Activated CD4-positive, alpha-beta T cell treated with anti-CD3 and anti-CD28 coated beads, Interleukin-2, Interleukin-6, amounts not matched to agents 100 ng/mL and 50 ng/mL, durations not matched to agents 16 hours and 8 hours (primary cell): Measurements from ENCODE around the gene CDKAL1.

Experiments
- DNase-seq: peaks from one replicate; pipeline ENCODE4 v3.0.0-alpha.2; 2020

CDKAL1 gene

GRCh38 chr6:20850686-20851416 lies 316.6 kb downstream of the CDKAL1 start:
- no peak for DNase-seq

DNA sequence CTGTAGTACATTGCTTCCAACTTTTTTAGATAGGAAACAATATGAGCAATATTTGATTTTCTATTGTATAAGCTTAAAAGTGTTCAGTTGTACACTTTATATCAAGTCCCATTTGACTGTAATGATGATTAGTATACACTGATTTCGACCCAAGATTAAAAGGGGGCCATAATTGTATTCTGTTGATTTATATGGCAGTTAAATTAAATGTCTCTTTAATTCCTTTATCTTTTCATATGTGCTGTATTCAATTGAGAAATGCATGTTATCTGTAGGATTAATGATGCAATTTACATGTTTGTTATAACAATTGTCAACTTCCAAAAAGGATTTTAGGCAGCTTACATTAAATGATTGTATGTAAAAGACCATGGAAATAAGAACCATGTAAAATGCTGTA lies 317.5 kb downstream of the CDKAL1 start:
- DNase-seq, result no peak

GRCh38 chr6:20853828-20854227 lies 319.6 kb downstream of the CDKAL1 start:
- DNase-seq, result no peak

DNA sequence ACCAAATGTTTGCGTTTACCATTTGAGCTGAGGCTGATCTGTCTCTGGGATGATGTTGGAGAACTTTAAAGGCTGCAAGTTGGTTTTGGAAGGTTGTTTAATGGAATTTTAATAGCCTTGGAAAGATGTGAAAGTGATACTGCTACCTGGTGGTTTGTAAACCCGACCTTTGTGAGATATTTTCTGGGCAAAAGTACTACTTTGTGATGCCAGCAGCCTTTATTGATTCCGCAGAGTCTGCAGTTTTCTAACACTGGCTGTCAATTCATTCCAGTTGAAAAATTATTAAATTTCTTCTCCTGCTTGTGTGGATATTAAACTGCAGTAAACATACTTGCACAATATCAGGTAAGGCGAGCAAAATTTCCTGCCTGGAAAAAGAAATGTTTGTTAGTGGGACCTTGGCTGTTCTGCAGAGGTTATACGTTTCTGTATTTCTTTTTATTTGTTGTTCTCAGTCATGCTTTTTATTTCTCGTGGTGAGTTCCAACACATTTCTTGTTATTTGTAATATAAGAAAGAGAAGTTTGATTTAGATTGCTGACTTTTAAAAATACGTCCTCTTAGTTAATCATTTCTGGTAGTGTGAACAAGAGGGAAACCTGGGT lies 322.5 kb downstream of the CDKAL1 start:
- no peak for DNase-seq

GRCh38 chr6:20861481-20861880 lies 327.2 kb downstream of the CDKAL1 start:
- no peak for DNase-seq

GRCh38 chr6:20866036-20866435 lies 331.8 kb downstream of the CDKAL1 start:
- no peak for DNase-seq

DNA sequence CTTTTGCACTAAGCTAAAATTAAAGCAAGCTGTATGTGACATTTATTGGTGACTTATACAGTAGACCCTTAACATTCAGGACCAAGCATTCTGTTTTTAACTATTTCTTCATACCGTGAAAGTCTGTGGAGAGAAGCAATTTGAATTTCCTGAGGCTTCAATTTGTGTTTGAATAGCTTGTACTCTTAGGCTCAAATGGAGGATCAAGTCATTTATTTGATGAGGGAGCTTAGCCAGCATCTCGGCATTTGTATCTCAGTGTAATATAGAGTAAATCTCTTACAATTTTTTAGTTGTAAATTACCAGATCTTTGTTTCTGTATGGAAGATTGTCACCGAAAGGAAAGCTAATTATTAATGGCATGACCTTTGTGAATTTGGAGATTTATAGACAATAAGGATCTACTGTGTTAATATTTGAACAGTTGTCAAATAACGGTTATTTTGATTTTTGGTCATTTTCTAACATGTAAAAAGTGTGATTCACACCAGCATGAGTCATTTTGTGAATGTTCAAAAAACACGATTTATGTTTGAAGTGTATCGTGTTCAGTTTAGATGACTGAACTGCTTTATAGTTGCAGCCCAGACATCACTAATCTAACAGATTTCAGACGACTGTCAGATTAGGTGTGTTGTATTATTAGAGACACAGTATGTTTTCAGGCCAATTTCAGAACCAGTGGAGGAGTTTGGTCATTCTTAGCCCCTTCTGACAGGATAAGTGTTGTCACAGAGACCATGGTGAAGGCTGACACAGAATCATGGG lies 332.9 kb downstream of the CDKAL1 start:
- no peak for DNase-seq

DNA sequence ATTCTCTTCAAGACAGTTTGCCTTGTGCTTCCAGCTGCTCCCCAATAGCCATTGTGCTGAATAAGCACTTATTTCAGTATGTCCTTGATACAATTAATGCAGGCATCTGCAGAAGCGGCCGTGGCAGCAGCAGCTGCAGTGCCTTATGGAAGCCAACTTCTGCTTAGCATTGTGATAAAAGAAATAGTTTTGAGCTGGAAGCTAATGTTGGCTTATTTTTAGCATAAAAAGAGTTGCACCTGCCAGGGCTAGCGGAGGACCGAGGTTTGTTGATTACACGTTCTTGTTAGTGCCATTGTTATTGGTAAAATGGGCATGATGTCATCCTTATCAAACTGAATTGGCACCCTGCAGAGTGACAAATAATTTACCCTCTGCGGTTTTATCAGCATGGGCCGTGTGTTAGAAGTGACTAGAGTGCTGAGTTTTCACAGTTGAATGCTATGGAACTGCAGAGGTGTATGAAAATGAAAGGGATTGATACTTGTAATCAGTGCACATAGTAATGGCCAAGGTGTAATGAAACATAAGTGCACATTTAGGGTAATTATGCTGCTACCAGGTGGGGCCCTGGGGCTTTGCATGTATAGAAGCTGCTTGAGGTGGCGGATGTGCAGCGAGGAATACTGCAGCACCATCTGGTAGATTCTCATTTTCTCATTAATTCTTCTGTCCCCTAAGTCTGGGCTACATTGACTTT lies 334.3 kb downstream of the CDKAL1 start:
- no peak for DNase-seq

- no peak for DNase-seq
Observed at GRCh38 chr6:20870021-20870420, 335.8 kb downstream of the CDKAL1 start.

DNA sequence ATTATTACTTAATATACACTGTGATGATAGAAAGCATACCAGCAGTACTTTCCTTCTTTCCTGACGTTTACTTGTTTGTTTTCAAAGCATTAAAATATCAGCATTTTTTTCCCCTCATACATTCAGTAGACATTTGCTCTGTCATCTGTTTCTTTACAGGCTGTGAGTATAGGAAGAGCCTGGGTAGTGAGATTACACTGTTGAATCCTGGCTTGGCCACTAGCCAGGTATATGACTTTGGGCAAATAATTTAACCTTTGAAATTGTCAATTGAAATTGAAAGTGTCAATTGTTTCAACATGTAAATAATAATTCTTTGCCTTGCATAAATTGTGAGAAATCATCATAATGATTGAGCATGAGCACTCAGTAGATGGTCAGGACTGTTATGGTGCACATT lies 336.2 kb downstream of the CDKAL1 start:
- no peak for DNase-seq

GRCh38 chr6:20873425-20874190 lies 339.4 kb downstream of the CDKAL1 start:
- no peak for DNase-seq

DNA sequence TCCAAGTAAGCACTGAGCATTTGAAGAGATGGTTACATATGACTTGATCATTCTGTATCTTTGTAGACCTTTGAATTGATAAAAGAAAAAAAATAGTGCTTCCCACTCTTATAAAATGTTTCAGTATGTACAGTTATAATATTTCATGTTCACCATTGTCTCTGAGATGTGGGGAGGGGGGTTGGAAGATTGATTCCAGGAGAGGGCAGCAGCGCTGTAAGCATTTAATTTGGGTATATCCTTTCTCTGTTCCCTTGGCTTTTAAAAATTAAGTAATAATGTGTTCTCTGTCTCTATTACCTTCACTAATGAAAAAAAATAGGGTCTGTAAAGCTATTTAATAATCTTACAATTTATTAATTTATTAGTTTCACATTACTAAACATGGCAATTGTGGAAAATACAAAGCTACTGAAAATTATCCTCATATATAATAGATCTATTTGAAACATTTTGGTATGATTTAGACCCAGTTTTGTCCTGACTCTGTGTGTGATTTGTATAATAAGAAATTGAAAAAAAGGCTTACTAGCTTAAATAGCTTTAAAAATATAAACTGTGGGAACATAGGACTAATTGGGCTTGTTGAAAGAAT lies 341.2 kb downstream of the CDKAL1 start:
- peak; percentile 8 for DNase-seq

DNA sequence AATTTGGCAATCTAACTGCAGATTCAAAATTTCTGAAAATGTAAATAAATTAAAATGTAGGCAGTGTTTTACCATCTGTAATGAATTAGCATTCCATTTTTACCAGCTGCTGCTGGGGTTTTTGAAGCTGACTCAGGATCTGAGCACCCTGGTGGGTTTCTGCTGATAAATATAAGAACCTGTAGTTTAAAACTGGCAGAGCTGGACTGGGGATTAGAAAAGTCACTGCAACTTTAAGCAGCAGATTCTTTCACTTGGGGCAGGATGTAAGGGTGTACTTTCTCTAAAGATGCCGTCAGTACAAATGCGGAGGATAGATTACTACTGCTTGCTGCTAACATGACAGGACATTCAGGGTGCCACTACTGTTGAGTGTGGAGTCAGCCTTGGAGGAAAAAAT lies 341.8 kb downstream of the CDKAL1 start:
- no peak for DNase-seq

DNA sequence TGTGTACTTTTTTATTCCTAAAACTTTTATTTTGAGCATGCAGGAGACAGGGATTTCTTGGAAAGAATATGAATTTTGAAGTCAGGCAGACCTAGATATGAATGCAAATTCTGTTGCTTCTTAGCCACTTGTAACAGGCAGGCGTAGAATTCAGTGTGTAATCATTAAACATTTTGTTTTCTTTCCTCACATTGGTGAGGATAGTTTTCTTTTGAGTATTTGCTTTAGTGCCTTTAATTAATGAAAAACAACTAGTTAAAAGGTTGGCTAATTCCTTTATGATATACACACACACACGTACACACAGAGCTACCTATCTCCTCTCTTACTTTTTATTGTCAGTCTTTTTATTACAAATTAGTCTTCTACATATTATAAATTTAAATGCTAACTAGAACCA lies 342.3 kb downstream of the CDKAL1 start:
- no peak for DNase-seq

DNA sequence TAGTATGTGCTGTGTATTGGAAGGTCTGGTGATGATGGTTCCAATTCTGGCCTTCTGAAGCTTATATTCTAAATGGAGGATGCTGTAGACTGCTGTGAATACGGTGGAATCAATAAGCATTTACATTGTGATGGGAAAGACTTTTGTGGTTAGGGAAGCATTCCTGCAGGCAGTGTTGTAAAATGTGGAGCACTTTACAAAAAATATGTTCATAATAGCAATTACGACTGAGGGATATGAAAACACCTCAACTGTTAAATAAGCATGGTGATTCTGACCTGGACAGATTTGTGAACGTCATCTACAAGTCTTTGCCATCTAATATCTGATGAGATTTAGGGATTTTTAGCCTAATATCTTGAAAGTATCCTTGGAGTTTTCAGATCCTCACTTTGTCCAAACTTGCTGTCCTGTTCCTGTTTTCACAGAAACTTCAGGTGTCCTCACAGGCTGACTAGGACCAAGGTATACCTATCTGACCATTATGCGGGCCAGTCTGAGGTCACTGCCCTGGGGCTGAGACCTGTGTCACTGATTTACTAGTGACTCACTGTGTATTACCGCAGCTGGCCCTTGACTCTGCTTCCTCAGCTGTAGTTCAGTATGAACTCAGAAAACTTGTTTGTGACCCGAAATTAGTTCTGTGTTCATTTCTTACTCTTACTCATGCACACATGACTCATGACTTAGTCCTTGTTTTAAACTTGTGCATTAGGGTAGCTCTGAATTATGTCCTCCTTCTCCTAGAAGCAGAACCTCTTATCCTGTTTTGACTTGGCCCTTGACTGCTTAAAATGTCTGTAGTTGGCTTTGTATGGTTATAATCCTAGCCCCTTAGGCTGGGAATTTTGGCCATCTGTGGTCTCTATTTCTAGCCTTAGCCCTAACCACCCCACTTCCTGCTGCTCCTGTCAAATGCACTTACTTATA lies 343.0 kb downstream of the CDKAL1 start:
- peak; percentile 82 for DNase-seq

DNA sequence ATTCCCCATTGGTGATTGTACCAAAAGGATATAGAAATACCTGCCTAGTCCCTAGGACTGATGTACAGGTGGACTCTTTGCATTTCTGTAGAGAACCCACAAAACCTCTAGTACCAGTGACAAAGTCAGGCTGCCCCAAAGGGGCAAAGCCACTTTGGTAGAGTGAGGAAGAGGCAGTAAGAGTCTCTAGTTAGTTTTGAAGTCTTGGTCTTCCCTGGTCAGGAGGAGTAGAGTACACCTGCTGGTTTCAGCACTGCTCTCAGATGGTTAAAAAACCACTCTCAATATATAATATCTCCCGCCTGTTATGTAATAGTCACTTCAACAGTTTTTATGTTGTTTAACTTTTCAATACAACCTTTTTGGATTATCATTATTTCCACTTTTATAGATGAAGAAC lies 344.9 kb downstream of the CDKAL1 start:
- DNase-seq, result no peak

GRCh38 chr6:20879526-20879925 lies 345.3 kb downstream of the CDKAL1 start:
- DNase-seq, result no peak

GRCh38 chr6:20881365-20881764 lies 347.1 kb downstream of the CDKAL1 start:
- DNase-seq, result no peak

DNA sequence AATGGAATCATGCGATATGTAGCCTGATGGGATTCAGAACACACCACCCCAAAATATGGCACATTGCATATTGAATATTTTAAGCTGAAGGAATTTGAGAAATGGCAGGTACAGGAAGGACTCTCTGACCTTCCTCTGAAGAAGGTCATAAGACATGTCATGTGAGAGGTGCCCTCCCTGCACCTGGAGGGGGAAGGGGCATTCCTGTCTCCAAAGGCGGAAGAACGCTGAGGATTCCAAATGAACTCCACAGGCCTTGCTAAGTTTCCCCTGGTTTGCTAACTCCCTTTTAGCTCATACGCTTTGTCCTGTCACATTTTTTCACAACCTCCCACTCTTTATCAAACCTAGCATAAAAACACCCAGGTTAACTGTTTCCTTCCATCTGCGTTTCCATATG lies 347.8 kb downstream of the CDKAL1 start:
- no peak for DNase-seq

DNA sequence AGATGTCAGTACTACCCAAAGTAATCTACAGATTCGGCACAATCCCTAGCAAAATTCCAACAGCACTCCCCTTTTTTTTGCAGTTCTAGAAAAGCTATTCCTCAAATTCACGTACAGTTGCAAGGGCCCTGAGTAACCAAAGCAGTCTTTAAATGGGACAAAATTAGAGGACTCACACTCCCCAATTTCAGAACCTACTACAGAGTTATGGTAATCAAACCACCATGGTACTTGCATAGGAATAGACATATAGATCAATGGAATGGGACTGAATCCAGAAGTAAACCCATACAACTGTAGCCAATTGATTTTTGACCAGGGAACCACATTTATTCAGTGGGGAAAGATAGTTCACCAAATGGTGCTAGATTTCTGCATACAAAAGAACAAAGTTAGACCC lies 350.8 kb downstream of the CDKAL1 start:
- DNase-seq, result no peak

DNA sequence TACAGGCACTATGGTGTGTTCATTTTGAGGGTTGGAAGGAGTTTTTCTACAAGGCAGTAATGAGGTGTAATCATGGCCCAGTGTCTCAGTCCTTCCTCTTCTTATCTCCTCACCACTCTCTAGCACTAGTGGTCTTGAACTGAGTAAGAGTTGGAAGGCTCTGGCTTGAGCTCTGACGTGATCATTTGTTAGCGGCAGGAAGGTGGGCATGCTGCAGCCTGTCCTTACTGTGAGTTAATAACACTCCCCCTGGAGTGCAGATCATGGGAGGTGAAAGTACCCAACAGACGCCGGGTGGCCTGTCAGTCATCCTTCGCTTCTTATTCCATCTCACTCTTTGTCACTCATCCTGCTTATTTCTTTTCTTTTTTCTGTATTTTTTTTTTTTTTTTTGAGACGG lies 356.9 kb downstream of the CDKAL1 start:
- no peak for DNase-seq
